OCI-LY1 (cell line): ENCODE measurements around the gene KREMEN1.

ENCODE experiments used
- H2AFZ ChIP-seq: fragments of 200-600 bp; sonication (generic), shearing (Covaris generic); 2 replicates; pipeline ENCODE4 v1.6.0; 2014; ENCODE audit warnings: antibody characterized with exemption, mild to moderate bottlenecking, low read length
- H3F3A ChIP-seq: fragments of 200-600 bp; sonication (generic), shearing (Covaris generic); 2 replicates; pipeline ENCODE4 v1.6.0; 2014; ENCODE audit warnings: mild to moderate bottlenecking, antibody characterized with exemption, low read length, moderate library complexity; ENCODE audit not compliant: insufficient read depth
- H3K27ac ChIP-seq: fragments of 200-600 bp; sonication (generic); 2 replicates; pipeline ENCODE4 v1.5.1; 2014; ENCODE audit warnings: low read length, mixed run types, mild to moderate bottlenecking, low read depth; ENCODE audit not compliant: poor library complexity, severe bottlenecking
- H3K27me3 ChIP-seq: fragments of 200-600 bp; sonication (generic); 2 replicates; pipeline ENCODE4 v1.6.0; 2014; ENCODE audit warnings: antibody characterized with exemption, mild to moderate bottlenecking, low read length, moderate library complexity; ENCODE audit not compliant: insufficient read depth
- H3K36me3 ChIP-seq: fragments of 200-600 bp; sonication (generic); 2 replicates; pipeline ENCODE4 v1.6.1; 2014; ENCODE audit warnings: mild to moderate bottlenecking, antibody characterized with exemption, low read length, moderate library complexity, mixed read lengths; ENCODE audit not compliant: insufficient read depth
- H3K4me1 ChIP-seq: fragments of 200-600 bp; sonication (generic); 2 replicates; pipeline ENCODE4 v1.5.1; 2014; ENCODE audit warnings: mild to moderate bottlenecking, low read length, moderate library complexity; ENCODE audit not compliant: insufficient read depth, severe bottlenecking
- H3K4me2 ChIP-seq: fragments of 200-600 bp; sonication (generic), shearing (Covaris generic); 2 replicates; pipeline ENCODE4 v1.6.1; 2014; ENCODE audit warnings: low read length
- H3K4me3 ChIP-seq: fragments of 200-600 bp; sonication (generic); 2 replicates; pipeline ENCODE4 v1.5.1; 2014; ENCODE audit warnings: low read length, low read depth, mild to moderate bottlenecking, mixed read lengths; ENCODE audit not compliant: poor library complexity, severe bottlenecking
- H3K79me2 ChIP-seq: fragments of 200-600 bp; shearing (Covaris generic); 2 replicates; pipeline ENCODE4 v1.6.1; 2016; ENCODE audit warnings: mixed run types, low read length, mixed read lengths; ENCODE audit not compliant: insufficient read depth
- H3K9ac ChIP-seq: fragments of 200-600 bp; sonication (generic), shearing (Covaris generic); 2 replicates; pipeline ENCODE4 v1.6.1; 2014; ENCODE audit warnings: mild to moderate bottlenecking, low read length, mixed read lengths
- H3K9me2 ChIP-seq: fragments of 200-600 bp; sonication (generic), shearing (Covaris generic); 2 replicates; pipeline ENCODE4 v1.6.1; 2014; ENCODE audit warnings: low read depth, mild to moderate bottlenecking, low read length, mixed read lengths
- H3K9me3 ChIP-seq: fragments of 200-600 bp; shearing (Covaris generic); 2 replicates; pipeline ENCODE4 v1.6.1; 2014; ENCODE audit warnings: low read length, mixed read lengths
- H4K20me1 ChIP-seq: fragments of 200-600 bp; sonication (generic), shearing (Covaris generic); 2 replicates; pipeline ENCODE4 v1.6.0; 2016; ENCODE audit warnings: mild to moderate bottlenecking, low read length; ENCODE audit not compliant: insufficient read depth
- EZH2 ChIP-seq: fragments of 200-600 bp; sonication (generic), shearing (Covaris generic); IDR thresholded peaks from 2 replicates; pipeline ENCODE4 v1.8.0; 2017; ENCODE audit warnings: borderline replicate concordance, mixed run types, mild to moderate bottlenecking, antibody characterized with exemption, low read length, moderate library complexity, mixed read lengths
- TF ChIP-seq, protein P1 (sequence below): fragments of 200-600 bp; sonication (generic), shearing (Covaris generic); IDR thresholded peaks from 2 replicates; pipeline ENCODE4 v1.5.1; 2017; ENCODE audit warnings: mild to moderate bottlenecking, antibody characterized with exemption, low read length, moderate library complexity, mixed read lengths

Gene KREMEN1

DNA sequence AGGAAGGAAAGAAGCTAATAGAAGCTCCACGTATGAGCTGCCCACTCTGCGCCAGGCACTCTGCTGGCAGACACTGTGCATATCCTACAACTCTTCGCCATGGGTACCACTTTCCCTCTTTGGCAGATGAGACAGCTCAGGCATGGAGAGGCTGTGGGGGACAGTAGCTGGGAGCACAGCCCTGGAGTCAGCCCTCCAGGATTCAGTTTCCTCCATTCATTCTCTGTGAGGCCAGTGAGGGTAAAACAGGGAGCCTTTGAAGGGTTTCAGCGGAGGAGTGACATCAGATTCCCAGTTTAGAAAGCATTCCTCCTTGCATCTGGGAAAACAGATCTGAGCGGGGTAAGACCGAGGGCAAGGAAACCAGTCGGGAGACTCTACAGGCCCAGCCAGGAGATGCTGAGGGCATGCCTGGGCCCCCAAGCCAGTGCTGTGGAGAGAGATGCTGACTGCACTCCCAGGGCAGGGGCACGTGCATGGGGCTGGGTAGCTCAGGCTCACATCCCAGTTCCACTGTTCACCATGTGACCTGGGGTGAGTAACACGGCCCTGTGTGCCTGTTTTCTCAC, 74.6 kb downstream of the KREMEN1 start:
- no peaks in the 10 kb centered on the region for H4K20me1 ChIP-seq
- no peaks in the 10 kb centered on the region for H3F3A ChIP-seq
- H3K27ac ChIP-seq = no peak overlapping the region

DNA sequence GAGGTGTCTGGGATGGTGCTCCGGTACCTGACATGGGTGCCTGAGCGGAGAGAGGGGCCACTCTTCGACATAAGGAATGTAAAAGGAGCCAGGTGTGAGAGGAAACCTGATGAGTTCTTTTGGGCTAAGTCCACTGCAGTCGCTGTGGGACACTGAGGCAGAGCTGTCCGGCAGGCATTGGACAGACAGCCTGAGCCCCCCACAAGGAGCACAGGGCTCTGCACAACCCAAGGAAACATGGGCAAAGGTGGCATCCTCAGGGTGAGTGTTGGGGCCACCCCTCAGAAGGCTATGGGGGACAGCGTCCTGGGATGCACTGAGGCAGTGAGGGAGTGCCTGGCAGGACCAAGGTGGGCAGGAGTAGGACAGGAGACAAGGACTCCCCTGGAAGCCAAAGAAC, 75.2 kb downstream of the KREMEN1 start:
- no peak overlapping the region for H3K27ac ChIP-seq
- no peaks in the 10 kb centered on the region for H3K36me3 ChIP-seq
- no peak overlapping the region for H3K4me3 ChIP-seq
- H3K79me2 ChIP-seq = no peaks in the 10 kb centered on the region
- no peaks in the 10 kb centered on the region for H3K4me1 ChIP-seq
- H3K9ac ChIP-seq = no peak overlapping the region
- no peaks in the 10 kb centered on the region for H4K20me1 ChIP-seq
- peaks cover 12% of the 10 kb centered on the region for H3K27me3 ChIP-seq
- no peak for TF ChIP-seq EZH2
- TF ChIP-seq, protein P1, sequence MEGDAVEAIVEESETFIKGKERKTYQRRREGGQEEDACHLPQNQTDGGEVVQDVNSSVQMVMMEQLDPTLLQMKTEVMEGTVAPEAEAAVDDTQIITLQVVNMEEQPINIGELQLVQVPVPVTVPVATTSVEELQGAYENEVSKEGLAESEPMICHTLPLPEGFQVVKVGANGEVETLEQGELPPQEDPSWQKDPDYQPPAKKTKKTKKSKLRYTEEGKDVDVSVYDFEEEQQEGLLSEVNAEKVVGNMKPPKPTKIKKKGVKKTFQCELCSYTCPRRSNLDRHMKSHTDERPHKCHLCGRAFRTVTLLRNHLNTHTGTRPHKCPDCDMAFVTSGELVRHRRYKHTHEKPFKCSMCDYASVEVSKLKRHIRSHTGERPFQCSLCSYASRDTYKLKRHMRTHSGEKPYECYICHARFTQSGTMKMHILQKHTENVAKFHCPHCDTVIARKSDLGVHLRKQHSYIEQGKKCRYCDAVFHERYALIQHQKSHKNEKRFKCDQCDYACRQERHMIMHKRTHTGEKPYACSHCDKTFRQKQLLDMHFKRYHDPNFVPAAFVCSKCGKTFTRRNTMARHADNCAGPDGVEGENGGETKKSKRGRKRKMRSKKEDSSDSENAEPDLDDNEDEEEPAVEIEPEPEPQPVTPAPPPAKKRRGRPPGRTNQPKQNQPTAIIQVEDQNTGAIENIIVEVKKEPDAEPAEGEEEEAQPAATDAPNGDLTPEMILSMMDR = no peak
- no peaks in the 10 kb centered on the region for H3K9me2 ChIP-seq
- no peak overlapping the region for H3K4me2 ChIP-seq
- H2AFZ ChIP-seq = no peak overlapping the region
- no peaks in the 10 kb centered on the region for H3K9me3 ChIP-seq
- no peaks in the 10 kb centered on the region for H3F3A ChIP-seq

More for the DNA sequence above, 74.6 kb downstream of the KREMEN1 start:
- TF ChIP-seq, protein P1 = no peak
- TF ChIP-seq EZH2 = no peak
- H3K27me3 ChIP-seq = peaks cover 12% of the 10 kb centered on the region
- H3K36me3 ChIP-seq = no peaks in the 10 kb centered on the region
- no peak overlapping the region for H3K4me2 ChIP-seq
- no peak overlapping the region for H3K4me3 ChIP-seq
- H3K9me3 ChIP-seq = no peaks in the 10 kb centered on the region
- no peaks in the 10 kb centered on the region for H3K9me2 ChIP-seq
- no peaks in the 10 kb centered on the region for H3K4me1 ChIP-seq
- no peak overlapping the region for H3K9ac ChIP-seq
- H3K79me2 ChIP-seq = no peaks in the 10 kb centered on the region
- no peak overlapping the region for H2AFZ ChIP-seq

DNA sequence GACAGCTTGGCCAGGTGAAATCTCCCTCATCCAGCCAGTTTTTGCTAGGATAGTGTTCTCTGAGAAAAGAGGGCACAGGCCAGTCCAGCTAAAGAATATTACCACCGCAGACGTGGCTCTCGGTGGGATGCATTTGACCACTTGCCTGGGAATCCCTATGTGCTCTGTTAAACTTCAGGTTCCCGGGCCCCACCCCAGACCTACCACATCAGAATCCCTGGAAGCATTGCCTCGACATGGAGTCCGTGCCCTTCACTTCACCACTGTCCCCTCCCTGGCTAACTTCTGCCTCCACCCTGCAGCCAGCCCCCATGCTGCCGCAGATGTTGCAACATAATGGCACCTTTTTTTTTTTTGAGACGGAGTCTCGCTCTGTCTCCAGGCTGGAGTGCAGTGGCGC, 76.0 kb downstream of the KREMEN1 start:
- Histone ChIP-seq H3K9me3 (no peaks in the 10 kb centered on the region), H3F3A (no peaks in the 10 kb centered on the region), H3K4me3 (no peak overlapping the region), H3K9me2 (no peaks in the 10 kb centered on the region), H4K20me1 (no peaks in the 10 kb centered on the region), H3K9ac (no peak overlapping the region), H3K36me3 (no peaks in the 10 kb centered on the region), H3K27me3 (peaks cover 12% of the 10 kb centered on the region), H3K4me2 (no peak overlapping the region), H3K27ac (no peak overlapping the region), H2AFZ (no peak overlapping the region), H3K79me2 (no peaks in the 10 kb centered on the region), H3K4me1 (no peaks in the 10 kb centered on the region)
- TF ChIP-seq EZH2 = no peak
- TF ChIP-seq, protein P1 = no peak
